ENCODE results near the gene NKX3-2.

NKX3-2 gene

DNA sequence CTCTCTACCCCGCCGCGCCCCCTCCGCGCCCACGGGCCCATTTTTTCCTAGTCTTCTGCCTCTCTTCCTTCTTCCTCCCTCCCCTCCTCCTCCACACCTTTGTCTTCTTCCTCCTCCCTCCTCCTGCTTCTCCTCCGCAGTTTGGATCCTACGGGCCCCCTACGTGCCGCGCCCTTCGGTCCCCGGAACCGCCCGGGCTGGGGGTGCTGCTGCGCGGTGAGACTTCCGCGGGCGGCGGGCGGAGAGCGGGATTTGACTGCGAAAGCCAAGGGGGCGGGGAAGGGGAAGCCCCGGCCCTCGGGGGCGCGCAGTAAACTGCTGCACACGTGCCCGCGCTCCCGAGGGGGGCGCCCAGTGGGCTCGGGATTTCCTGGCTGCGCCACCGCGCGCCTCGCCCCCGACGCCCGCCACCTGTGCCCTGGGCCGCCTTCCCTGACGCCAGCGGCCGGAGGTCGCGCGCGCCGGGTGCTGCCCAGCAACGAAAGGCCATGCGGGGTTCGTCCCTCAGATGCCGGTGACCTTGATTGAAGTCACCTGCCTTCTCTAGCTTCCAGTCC, 3.3 kb upstream of the NKX3-2 start:
- no peaks in the 10 kb centered on the region for H3K27me3 ChIP-seq (ENCODE audit: low read length)
- H2AFZ ChIP-seq (ENCODE audit: low read depth, low read length, severe bottlenecking) = peak overlapping the region; percentile 85
- H3K9ac ChIP-seq (ENCODE audit: low read length) = peak overlapping the region; percentile 57
- no peaks in the 10 kb centered on the region for H3K9me2 ChIP-seq (replicated peaks; ENCODE audit: insufficient read depth, low read length)
- H3K36me3 ChIP-seq (ENCODE audit: low read length) = no peaks in the 10 kb centered on the region
- H4K20me1 ChIP-seq (ENCODE audit: low read depth, low read length) = no peaks in the 10 kb centered on the region
- TF ChIP-seq EZH2phosphoT487 (conservative IDR thresholded peaks at IDR 0.05; ENCODE audit: low read length) = no peak
- TF ChIP-seq, protein P1, sequence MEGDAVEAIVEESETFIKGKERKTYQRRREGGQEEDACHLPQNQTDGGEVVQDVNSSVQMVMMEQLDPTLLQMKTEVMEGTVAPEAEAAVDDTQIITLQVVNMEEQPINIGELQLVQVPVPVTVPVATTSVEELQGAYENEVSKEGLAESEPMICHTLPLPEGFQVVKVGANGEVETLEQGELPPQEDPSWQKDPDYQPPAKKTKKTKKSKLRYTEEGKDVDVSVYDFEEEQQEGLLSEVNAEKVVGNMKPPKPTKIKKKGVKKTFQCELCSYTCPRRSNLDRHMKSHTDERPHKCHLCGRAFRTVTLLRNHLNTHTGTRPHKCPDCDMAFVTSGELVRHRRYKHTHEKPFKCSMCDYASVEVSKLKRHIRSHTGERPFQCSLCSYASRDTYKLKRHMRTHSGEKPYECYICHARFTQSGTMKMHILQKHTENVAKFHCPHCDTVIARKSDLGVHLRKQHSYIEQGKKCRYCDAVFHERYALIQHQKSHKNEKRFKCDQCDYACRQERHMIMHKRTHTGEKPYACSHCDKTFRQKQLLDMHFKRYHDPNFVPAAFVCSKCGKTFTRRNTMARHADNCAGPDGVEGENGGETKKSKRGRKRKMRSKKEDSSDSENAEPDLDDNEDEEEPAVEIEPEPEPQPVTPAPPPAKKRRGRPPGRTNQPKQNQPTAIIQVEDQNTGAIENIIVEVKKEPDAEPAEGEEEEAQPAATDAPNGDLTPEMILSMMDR (IDR thresholded peaks at IDR 0.05; ENCODE audit: insufficient read depth, low read length, poor library complexity, severe bottlenecking) = no peak
- peak overlapping the region; percentile 50 for H3K4me3 ChIP-seq (ENCODE audit: insufficient read depth, low read length, poor library complexity, severe bottlenecking)
- 0 out of 2 replicates have a peak, but pooled peaks cover 5% of the 10 kb centered on the region for H3F3A ChIP-seq (ENCODE audit: insufficient read depth)
- H3K79me2 ChIP-seq (ENCODE audit: insufficient read depth, low read length) = no peaks in the 10 kb centered on the region
- H3K4me2 ChIP-seq (ENCODE audit: low read depth, low read length, poor library complexity, severe bottlenecking) = peak overlapping the region; percentile 45
- no peaks in the 10 kb centered on the region for H3K9me3 ChIP-seq (ENCODE audit: insufficient read depth, low read length)
- no peak overlapping the region for H3K27ac ChIP-seq (ENCODE audit: low read depth, low read length)

GRCh38 chr4:13546941-13547484, 2.7 kb upstream of the NKX3-2 start:
- peak overlapping the region; percentile 50 for H3K4me3 ChIP-seq (ENCODE audit: insufficient read depth, low read length, poor library complexity, severe bottlenecking)
- no peaks in the 10 kb centered on the region for H3K79me2 ChIP-seq (ENCODE audit: insufficient read depth, low read length)
- no peaks in the 10 kb centered on the region for H3K36me3 ChIP-seq (ENCODE audit: low read length)
- H3K27ac ChIP-seq (ENCODE audit: low read depth, low read length) = no peak overlapping the region
- H3K9me2 ChIP-seq (replicated peaks; ENCODE audit: insufficient read depth, low read length) = no peaks in the 10 kb centered on the region
- no peaks in the 10 kb centered on the region for H3K9me3 ChIP-seq (ENCODE audit: insufficient read depth, low read length)
- TF ChIP-seq, protein P1 (IDR thresholded peaks at IDR 0.05; ENCODE audit: insufficient read depth, low read length, poor library complexity, severe bottlenecking) = no peak
- TF ChIP-seq EZH2phosphoT487 (conservative IDR thresholded peaks at IDR 0.05; ENCODE audit: low read length) = no peak
- H3K9ac ChIP-seq (ENCODE audit: low read length) = peak overlapping the region; percentile 57
- H3F3A ChIP-seq (ENCODE audit: insufficient read depth) = 0 out of 2 replicates have a peak, but pooled peaks cover 5% of the 10 kb centered on the region
- peak overlapping the region; percentile 45 for H3K4me2 ChIP-seq (ENCODE audit: low read depth, low read length, poor library complexity, severe bottlenecking)
- H4K20me1 ChIP-seq (ENCODE audit: low read depth, low read length) = no peaks in the 10 kb centered on the region
- H3K27me3 ChIP-seq (ENCODE audit: low read length) = no peaks in the 10 kb centered on the region
- peak overlapping the region; percentile 85 for H2AFZ ChIP-seq (ENCODE audit: low read depth, low read length, severe bottlenecking)

DNA sequence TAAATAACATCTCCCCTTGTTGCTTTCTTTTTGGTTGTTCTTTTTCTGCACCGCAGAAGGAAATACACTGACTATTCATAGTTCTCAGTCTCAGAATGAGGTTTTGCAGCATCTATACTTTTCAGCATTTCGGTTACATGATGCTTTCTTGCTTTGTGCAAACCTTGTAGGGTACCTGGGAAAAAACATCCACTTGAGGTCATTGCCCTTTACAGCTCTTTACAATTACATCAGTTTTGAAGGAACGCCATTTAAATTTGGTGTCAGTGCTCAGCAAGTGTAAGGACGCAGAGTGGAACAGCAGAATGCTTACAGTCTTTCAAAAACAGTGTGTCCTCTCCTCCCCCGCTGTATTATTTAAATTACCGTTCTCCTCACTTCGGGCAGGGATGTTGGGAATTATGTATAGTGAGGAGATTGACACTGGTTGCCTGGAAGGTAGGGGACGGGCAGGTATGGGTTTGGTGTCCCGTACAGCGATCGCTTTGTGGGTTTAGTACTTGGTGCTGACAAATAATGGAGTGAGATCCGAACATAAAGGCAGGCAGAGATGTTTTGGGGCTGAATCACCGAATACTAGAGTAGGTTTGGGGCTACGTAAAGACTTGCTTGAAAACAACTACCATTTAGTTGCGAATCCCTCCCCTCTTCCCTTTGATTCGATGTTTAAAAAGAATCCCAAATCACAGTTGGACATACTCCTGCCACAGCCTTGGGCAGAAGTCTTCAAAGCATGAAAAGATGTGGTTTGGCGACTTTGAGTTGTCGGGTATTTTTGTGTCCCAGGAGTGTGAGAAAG, 2.0 kb upstream of the NKX3-2 start:
- H3K9me2 ChIP-seq (replicated peaks; ENCODE audit: insufficient read depth, low read length) = no peaks in the 10 kb centered on the region
- H3K36me3 ChIP-seq (ENCODE audit: low read length) = no peaks in the 10 kb centered on the region
- H3K9ac ChIP-seq (ENCODE audit: low read length) = no peak overlapping the region
- no peak overlapping the region for H3K27ac ChIP-seq (ENCODE audit: low read depth, low read length)
- no peaks in the 10 kb centered on the region for H3K27me3 ChIP-seq (ENCODE audit: low read length)
- H3K4me3 ChIP-seq (ENCODE audit: insufficient read depth, low read length, poor library complexity, severe bottlenecking) = no peak overlapping the region
- 0 out of 2 replicates have a peak, but pooled peaks cover 5% of the 10 kb centered on the region for H3F3A ChIP-seq (ENCODE audit: insufficient read depth)
- H3K79me2 ChIP-seq (ENCODE audit: insufficient read depth, low read length) = no peaks in the 10 kb centered on the region
- H2AFZ ChIP-seq (ENCODE audit: low read depth, low read length, severe bottlenecking) = peak overlapping the region; percentile 85
- H3K9me3 ChIP-seq (ENCODE audit: insufficient read depth, low read length) = no peaks in the 10 kb centered on the region
- no peak for TF ChIP-seq EZH2phosphoT487 (conservative IDR thresholded peaks at IDR 0.05; ENCODE audit: low read length)
- TF ChIP-seq, protein P1 (IDR thresholded peaks at IDR 0.05; ENCODE audit: insufficient read depth, low read length, poor library complexity, severe bottlenecking) = no peak
- H3K4me2 ChIP-seq (ENCODE audit: low read depth, low read length, poor library complexity, severe bottlenecking) = peak overlapping the region; percentile 45
- no peaks in the 10 kb centered on the region for H4K20me1 ChIP-seq (ENCODE audit: low read depth, low read length)

Data from SU-DHL-6 (cell line).